GM21447 (cell line): ENCODE measurements around the gene TXNRD3.

Experiments used
- ATAC-seq: cut with Tn5 transposase; IDR thresholded peaks from one replicate; pipeline ENCODE4 v1.9.1; 2021; ENCODE audit not compliant: unreplicated experiment

The TXNRD3 gene

GRCh38 chr3:126654571-126655383 lies at the start of gene TXNRD3:
TSS of gene TXNRD3 (minus strand) at chr3:126655124.
- ATAC-seq = no peak

GRCh38 chr3:126703512-126704493 lies 48.9 kb upstream of the TXNRD3 start, which contains the start of gene CHCHD6:
TSS of gene CHCHD6 (plus strand) at chr3:126704240. CDS start at chr3:126704313, 73 bp downstream.
- peak; percentile 97 for ATAC-seq

DNA sequence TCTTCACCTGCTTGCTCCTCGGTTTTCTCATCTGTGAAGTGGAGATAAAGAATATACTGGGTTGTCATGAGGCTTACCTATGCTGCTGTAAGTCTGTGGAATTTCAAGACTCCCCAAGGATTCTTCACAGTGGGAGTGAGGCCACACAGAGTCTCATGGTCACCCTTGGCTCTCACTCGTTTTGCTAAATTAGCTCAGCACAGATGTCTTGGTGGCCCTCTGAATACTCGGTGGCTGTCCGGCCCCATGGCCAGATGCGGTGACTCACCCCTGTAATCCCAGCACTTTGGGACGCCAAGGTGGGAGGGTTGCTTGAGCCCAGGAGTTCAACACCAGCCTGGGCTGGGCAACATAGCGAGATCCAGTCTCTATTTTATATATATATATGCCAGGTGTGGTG lies 44.1 kb upstream of the TXNRD3 start:
- no peak for ATAC-seq

DNA sequence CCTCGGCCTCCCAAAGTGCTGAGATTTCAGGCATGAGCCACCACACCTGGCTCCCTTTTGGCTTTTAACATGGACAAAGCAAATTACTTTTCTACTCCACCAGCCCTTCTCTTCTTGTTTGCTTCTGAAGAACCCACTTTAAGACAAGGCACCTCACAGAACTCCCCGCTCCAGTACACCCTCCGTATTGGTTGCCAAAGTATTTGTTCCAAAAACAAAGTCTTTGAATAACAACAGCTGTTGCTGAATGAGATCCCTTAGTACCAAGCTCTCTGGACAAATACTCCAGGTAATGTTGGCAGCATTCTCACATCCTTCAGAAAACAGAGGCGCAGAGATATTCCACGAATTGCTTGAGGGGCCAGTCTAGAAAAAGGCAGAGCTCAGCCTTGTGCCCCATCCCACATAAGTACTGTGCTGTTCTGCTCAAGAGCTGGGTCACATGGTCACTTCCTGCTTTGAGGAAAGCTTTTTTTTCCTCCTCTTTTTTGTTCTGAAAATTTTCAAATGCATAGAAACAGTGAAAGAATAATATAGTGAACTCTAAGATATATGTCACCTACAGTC lies 41.9 kb upstream of the TXNRD3 start:
- no peak for ATAC-seq

GRCh38 chr3:126693921-126694320 lies 39.0 kb upstream of the TXNRD3 start:
- ATAC-seq = no peak

GRCh38 chr3:126692858-126693257 lies 37.9 kb upstream of the TXNRD3 start:
- no peak for ATAC-seq

- ATAC-seq = no peak
These were observed 36.8 kb upstream of the TXNRD3 start for GRCh38 chr3:126691765-126692164.

DNA sequence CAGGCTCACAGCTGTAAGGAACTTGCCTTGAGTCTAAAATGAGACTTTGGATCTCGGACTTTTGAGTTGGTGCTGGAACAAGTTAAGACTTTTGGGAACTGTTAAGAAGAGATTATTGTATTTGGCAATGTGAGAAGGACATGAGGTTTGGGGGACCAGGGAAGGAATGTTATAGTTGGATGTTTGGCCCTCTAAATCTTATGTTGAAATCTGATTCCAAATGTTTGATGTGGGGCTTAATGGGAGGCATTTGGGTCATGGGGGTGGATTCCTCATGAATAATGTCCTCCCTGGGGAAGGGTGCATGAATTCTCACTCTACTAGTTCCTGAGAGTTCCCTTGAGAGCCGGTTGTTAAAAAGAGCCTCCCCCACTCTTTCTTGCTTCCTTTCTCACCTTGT lies 30.6 kb upstream of the TXNRD3 start:
- ATAC-seq = no peak

DNA sequence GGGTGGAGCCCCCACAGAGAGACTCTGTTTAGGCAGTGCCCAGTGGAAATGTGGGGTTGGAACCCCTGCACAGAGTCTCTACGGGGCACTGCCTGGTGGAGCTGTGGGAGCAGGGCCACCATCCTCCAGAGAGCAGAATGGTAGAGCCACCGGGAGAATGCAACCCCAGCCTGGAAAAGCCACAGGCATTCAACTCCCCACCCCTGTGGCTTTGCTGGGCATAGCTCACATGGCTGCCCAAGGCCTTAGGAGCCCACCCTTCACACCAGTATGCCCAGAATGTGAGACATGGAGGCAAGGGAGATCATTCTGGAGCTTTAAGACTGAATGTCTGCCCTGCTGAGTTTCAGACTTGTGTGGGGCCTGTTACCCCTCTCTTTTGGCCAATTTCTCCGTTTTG lies 30.1 kb upstream of the TXNRD3 start:
- ATAC-seq = no peak

- no peak for ATAC-seq
These were observed 29.4 kb upstream of the TXNRD3 start for GRCh38 chr3:126684218-126684751.

- no peak for ATAC-seq
These were observed 28.1 kb upstream of the TXNRD3 start for GRCh38 chr3:126683069-126683468.

- ATAC-seq = no peak
These were observed 27.1 kb upstream of the TXNRD3 start for GRCh38 chr3:126682009-126682408.

DNA sequence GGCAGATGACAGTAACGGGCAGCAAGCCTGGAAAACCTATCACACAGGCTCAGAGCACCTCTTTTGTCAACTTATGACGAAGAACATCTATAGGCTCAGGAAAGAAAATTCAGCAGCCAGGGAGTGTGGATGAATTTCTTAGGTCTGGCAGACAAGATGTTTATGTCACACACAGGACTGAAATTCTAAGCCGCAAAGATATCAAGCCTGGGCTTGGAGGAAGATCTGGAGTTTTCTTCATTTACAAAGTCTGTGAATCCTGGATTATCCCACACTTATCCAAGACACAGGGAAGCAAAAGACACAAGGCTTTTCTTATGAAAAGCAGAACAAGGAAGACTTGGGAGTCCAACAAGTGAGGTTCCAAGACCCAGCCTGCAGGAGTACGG lies 25.7 kb upstream of the TXNRD3 start:
- ATAC-seq = no peak

- no peak for ATAC-seq
These were observed 25.1 kb upstream of the TXNRD3 start for GRCh38 chr3:126679831-126680666.

- no peak for ATAC-seq
These were observed 24.4 kb upstream of the TXNRD3 start for GRCh38 chr3:126679318-126679751.

GRCh38 chr3:126678693-126679317 lies 23.9 kb upstream of the TXNRD3 start:
- ATAC-seq = no peak

DNA sequence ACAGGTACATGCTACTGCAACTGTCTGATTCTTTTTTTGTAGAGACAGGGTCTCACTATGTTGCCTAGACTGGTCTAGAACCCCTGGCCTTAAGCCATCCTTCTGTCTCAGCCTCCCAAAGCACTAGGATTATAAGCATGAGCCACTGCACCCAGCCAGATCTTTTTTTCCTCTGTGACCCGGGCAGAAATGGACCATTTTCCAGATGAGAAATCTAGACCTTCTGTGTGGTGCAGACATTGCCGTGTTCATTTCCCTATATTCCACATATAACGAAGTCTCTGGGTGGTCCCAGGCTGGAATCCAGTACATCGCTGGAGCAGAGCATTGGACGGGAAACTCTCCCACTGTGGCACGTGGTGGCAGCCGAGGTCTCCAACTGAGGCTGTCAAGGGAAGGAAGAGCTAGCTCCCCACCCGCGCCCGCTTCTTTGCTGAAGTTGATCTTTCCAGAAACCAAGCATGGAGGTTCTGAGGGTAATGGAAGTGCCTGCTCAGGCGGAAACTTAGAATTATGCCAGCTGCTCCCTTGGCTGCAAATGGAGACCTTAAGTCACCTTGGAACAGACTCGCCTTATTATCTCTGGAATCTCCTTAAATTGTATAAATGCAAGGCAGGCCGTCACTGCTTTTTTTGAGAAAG lies 23.1 kb upstream of the TXNRD3 start:
- no peak for ATAC-seq

GRCh38 chr3:126676919-126677705 lies 22.2 kb upstream of the TXNRD3 start:
- no peak for ATAC-seq
